Esophagus squamous epithelium (tissue), 4 donors: Measurements from ENCODE around the gene MRPS9.

ENCODE experiments used
- CTCF ChIP-seq, 6 experiments: fragments of 450-650 bp in 4 of 6; fragments of 200-600 bp in 2 of 6; sonication (generic) in 2 of 6; IDR thresholded peaks; one replicate each; pipeline ENCODE4 v1.5.1; 2016 to 2019; ENCODE audit warnings: antibody characterized with exemption in 6 of 6, mild to moderate bottlenecking in 4 of 6, moderate library complexity in 4 of 6
- POLR2A ChIP-seq, 4 donors: fragments of 450-650 bp; IDR thresholded peaks; one replicate each; pipeline ENCODE4 v1.6.1; 2017; ENCODE audit warnings: antibody characterized with exemption in 4 of 4, mild to moderate bottlenecking in 4 of 4, moderate library complexity in 3 of 4

- TF ChIP-seq CTCF (IDR thresholded peaks at IDR 0.05) (no peak), POLR2A (IDR thresholded peaks at IDR 0.05) (no peak)
Observed at GRCh38 chr2:105103481-105103880, 65.6 kb downstream of the MRPS9 start.
